Astrocyte of the hippocampus (primary cell): ENCODE results near the gene P3H1.
"Not testable (repeated sequence)": the region's sequence is repeated elsewhere in the genome, so short reads cannot be mapped to it uniquely, and the experiment has no call there.

ENCODE experiments used
- DNase-seq: peaks from one replicate; pipeline ENCODE4 v3.0.0; 2011; ENCODE audit warnings: low read depth, low spot score

The P3H1 gene

GRCh38 chr1:42733415-42734200, 33.2 kb downstream of the P3H1 start:
- DNase-seq = no peak

- DNase-seq = no peak
Measured at GRCh38 chr1:42732126-42732680, 34.6 kb downstream of the P3H1 start.

- no peak for DNase-seq
Measured at GRCh38 chr1:42731585-42731984, 35.2 kb downstream of the P3H1 start.

GRCh38 chr1:42730988-42731387, 35.8 kb downstream of the P3H1 start:
- no peak for DNase-seq

- DNase-seq = no peak
Measured at GRCh38 chr1:42730002-42730401, 36.8 kb downstream of the P3H1 start.

- not testable (repeated sequence) for DNase-seq
Measured at GRCh38 chr1:42725820-42726219, 41.0 kb downstream of the P3H1 start.

GRCh38 chr1:42723511-42723910, 43.3 kb downstream of the P3H1 start:
- DNase-seq = no peak

- DNase-seq = not testable (repeated sequence)
Measured at GRCh38 chr1:42722403-42722802, 44.4 kb downstream of the P3H1 start.

- no peak for DNase-seq
Measured at GRCh38 chr1:42721926-42722325, 44.9 kb downstream of the P3H1 start.

- no peak for DNase-seq
Measured at GRCh38 chr1:42720868-42721267, 46.0 kb downstream of the P3H1 start.

- DNase-seq = not testable (repeated sequence)
Measured at GRCh38 chr1:42714441-42714840, 52.4 kb downstream of the P3H1 start.

GRCh38 chr1:42713293-42713692, 53.5 kb downstream of the P3H1 start:
- no peak for DNase-seq

GRCh38 chr1:42712808-42713207, 54.0 kb downstream of the P3H1 start:
- DNase-seq = not testable (repeated sequence)

GRCh38 chr1:42703888-42704464, 62.9 kb downstream of the P3H1 start:
- DNase-seq = no peak

- no peak for DNase-seq
Measured at GRCh38 chr1:42700006-42700405, 66.8 kb downstream of the P3H1 start.

GRCh38 chr1:42698081-42698813, 68.6 kb downstream of the P3H1 start:
- DNase-seq = no peak
